HG02973 (cell line): Measurements from ENCODE around the gene PCDHB6.
"Not testable (repeated sequence)": the region's sequence is repeated elsewhere in the genome, so short reads cannot be mapped to it uniquely, and the experiment has no call there.

Source experiments
- ATAC-seq: cut with Tn5 transposase; IDR thresholded peaks from one replicate; pipeline ENCODE4 v1.9.1; 2021; ENCODE audit warnings: moderate library complexity; ENCODE audit not compliant: unreplicated experiment

The PCDHB6 gene

DNA sequence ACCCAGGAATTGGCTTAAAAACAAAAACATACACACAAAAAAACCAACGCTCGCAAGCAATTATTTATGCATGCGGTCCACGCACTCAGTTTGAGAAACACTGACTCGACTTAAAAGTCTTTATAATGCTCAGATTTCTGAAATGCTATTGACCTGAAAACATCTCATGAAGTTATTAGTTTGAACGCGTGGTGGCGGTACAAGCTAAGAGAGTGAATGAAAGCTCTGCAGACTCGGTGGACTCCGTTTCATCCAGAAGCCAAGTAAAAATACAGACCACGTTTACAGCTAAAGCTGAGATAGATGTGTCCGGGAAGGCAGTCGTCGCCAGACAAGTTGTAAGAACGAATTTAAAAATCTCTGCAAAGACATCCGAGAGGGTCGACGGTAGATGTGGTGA, at the start of gene PCDHB6:
PCDHB6 (plus strand) TSS at position 246 of the 400 bp plus-strand sequence. CDS start 201 bp downstream, outside the sequence.
- ATAC-seq, result no peak

DNA sequence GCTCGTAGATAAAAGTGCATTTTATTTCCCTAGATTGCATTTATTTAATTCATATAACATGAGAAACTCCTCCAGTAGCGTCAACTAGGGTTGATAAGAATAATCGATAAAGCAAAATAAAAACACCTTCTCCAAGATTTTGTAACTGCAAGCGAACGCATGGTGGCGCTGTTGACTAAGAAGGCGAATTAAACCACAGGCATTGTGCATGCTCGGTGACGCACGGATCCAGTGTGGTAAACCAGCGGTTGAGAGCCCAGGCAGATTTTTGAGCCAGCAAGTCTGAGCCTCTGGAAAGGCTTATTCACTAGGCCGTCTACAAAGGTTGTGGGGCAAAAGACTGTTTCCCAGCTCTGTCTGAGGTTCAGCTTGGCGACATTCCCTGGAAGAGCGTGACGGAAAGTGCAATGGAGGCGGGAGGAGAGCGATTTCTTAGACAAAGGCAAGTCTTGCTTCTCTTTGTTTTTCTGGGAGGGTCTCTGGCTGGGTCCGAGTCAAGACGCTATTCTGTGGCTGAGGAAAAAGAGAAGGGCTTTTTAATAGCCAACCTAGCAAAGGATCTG, 49.5 kb upstream of the PCDHB6 start, which contains the start of gene PCDHB3:
PCDHB3 (plus strand) TSS at position 231 of the 563 bp plus-strand sequence; CDS start at position 408, 177 bp downstream.
- no peak for ATAC-seq

GRCh38 chr5:141101059-141101458, 48.8 kb upstream of the PCDHB6 start:
- no peak for ATAC-seq

- not testable (repeated sequence) for ATAC-seq
Observed at GRCh38 chr5:141102070-141102469, 47.8 kb upstream of the PCDHB6 start.

- not testable (repeated sequence) for ATAC-seq
Observed at GRCh38 chr5:141102471-141102870, 47.4 kb upstream of the PCDHB6 start.

GRCh38 chr5:141105350-141105749, 44.5 kb upstream of the PCDHB6 start:
- ATAC-seq, result no peak

DNA sequence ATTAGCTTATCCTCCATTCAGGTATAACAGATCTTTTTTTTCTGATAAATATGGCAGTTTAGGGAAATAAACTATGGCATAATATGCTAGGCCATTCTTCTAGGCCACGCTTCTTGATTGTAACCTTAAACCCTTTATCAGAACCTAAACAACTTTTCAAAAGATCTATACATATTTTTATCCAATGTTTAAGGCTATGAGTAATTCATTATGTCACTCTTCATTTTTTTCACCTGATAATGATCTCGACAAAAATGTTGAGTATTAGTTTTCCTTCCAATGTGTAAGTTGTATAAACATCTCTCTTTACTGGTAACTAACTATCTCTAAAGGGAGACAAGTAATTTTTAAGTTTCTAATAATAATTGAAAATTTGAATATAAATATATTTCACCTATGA, 30.6 kb upstream of the PCDHB6 start:
- no peak for ATAC-seq

- ATAC-seq, result no peak
Observed at GRCh38 chr5:141121563-141121962, 28.3 kb upstream of the PCDHB6 start, which contains the start of gene PCDHB4. TSS of gene PCDHB4 (plus strand) at chr5:141121818. CDS start at chr5:141121999, 181 bp downstream.

DNA sequence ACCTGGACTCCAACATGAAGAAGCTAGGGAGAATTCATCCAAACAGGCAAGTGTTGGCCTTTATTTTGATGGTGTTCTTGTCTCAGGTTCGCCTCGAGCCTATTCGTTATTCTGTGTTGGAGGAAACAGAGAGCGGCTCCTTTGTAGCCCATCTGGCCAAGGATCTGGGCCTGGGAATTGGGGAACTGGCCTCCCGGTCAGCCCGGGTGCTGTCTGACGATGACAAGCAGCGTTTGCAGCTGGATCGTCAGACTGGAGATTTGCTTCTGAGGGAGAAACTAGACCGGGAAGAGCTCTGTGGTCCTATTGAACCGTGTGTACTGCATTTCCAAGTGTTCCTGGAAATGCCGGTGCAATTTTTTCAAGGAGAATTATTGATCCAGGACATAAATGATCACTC, 27.9 kb upstream of the PCDHB6 start:
- ATAC-seq, result no peak

DNA sequence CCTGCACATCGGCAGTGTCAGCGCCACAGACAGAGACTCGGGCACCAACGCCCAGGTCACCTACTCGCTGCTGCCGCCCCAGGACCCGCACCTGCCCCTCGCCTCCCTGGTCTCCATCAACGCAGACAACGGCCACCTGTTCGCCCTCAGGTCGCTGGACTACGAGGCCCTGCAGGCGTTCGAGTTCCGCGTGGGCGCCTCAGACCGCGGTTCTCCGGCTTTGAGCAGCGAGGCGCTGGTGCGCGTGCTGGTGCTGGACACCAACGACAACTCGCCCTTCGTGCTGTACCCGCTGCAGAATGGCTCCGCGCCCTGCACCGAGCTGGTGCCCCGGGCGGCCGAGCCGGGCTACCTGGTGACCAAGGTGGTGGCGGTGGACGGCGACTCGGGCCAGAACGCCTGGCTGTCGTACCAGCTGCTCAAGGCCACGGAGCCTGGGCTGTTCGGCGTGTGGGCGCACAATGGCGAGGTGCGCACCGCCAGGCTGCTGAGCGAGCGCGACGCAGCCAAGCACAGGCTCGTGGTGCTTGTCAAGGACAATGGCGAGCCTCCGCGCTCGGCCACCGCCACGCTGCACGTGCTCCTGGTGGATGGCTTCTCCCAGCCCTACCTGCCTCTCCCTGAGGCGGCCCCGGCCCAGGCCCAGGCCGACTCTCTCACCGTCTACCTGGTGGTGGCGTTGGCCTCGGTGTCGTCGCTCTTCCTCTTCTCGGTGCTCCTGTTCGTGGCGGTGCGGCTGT, 26.3 kb upstream of the PCDHB6 start:
- ATAC-seq, result not testable (repeated sequence)

DNA sequence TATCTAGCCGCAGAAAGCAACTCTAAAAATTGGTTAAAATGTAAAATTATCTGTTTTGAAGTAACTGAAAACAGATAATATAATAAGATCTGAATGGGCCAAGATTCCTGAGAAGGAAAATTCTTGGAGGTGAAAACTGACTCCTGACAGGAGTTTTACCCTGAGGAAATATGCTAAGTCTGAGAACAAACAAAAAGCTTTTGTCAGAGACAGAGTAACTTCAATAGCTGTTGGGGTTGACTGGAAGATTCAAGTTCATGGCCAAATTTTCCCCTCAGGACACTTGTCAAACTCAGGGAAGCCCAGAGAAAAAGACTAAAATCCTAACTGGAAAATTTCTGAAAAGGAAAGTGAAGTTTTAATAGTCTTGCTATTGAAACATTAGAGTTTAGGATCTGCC, 22.6 kb upstream of the PCDHB6 start:
- no peak for ATAC-seq

DNA sequence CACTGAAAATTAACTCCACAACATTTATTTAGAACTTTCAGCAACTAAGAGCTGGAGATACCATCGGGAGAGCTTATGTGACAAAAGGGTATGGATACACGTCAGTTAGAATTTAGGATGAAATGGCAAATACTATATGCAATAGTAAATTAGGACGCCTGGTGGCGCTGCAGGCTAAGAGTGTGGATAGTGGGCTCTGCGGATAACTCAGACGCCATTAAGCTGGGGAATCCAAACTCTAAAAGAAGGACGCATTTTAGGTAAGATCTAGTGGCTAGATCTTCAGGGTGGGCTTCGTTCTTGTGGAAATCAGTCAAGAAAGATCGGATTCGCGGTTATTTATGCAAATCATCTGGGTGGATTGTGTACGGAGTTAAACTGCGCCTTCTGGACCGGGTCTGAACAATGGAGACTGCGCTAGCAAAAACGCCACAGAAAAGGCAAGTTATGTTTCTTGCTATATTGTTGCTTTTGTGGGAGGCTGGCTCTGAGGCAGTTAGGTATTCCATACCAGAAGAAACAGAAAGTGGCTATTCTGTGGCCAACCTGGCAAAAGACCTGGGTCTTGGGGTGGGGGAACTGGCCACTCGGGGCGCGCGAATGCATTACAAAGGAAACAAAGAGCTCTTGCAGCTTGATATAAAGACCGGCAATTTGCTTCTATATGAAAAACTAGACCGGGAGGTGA, 14.7 kb upstream of the PCDHB6 start, which contains the start of gene PCDHB5:
PCDHB5 (plus strand) TSS at position 177 of the 688 bp plus-strand sequence; CDS start at position 406, 229 bp downstream.
- ATAC-seq, result no peak

- no peak for ATAC-seq
Observed at GRCh38 chr5:141135718-141136266, 14.1 kb upstream of the PCDHB6 start.

DNA sequence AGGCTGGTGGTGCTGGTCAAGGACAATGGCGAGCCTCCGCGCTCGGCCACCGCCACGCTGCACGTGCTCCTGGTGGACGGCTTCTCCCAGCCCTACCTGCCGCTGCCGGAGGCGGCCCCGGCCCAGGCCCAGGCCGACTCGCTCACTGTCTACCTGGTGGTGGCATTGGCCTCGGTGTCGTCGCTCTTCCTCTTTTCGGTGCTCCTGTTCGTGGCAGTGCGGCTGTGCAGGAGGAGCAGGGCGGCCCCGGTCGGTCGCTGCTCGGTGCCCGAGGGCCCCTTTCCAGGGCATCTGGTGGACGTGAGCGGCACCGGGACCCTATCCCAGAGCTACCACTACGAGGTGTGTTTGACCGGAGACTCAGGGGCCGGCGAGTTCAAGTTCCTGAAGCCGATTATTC, 12.5 kb upstream of the PCDHB6 start:
- ATAC-seq, result not testable (repeated sequence)

- ATAC-seq, result no peak
Observed at GRCh38 chr5:141150224-141150992, 551 bp downstream of the PCDHB6 start.

DNA sequence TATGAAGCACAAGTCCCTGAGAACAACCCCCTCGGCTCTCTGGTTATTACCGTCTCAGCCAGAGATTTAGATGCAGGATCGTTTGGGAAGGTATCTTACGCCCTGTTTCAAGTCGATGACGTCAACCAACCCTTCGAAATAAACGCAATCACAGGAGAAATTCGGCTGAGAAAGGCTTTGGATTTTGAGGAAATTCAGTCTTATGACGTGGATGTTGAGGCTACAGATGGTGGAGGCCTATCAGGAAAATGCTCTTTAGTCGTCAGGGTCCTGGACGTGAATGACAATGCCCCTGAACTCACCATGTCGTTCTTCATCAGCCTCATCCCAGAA, 1.1 kb downstream of the PCDHB6 start:
- no peak for ATAC-seq

DNA sequence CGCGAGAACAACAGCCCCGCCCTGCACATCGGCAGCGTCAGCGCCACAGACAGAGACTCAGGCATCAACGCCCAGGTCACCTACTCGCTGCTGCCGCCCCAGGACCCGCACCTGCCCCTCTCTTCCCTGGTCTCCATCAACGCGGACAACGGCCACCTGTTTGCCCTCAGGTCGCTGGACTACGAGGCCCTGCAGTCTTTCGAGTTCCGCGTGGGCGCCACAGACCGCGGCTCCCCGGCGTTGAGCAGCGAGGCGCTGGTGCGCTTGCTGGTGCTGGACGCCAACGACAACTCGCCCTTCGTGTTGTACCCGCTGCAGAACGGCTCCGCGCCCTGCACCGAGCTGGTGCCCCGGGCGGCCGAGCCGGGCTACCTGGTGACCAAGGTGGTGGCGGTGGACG, 1.8 kb downstream of the PCDHB6 start:
- ATAC-seq, result not testable (repeated sequence)

DNA sequence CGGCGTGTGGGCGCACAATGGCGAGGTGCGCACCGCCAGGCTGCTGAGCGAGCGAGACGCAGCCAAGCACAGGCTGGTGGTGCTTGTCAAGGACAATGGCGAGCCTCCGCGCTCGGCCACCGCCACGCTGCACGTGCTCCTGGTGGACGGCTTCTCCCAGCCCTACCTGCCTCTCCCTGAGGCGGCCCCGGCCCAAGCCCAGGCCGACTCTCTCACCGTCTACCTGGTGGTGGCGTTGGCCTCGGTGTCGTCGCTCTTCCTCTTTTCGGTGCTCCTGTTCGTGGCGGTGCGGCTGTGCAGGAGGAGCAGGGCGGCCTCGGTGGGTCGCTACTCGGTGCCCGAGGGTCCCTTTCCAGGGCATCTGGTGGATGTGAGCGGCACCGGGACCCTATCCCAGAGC, 2.2 kb downstream of the PCDHB6 start:
- not testable (repeated sequence) for ATAC-seq

- ATAC-seq, result no peak
Observed at GRCh38 chr5:141155540-141156374, 5.9 kb downstream of the PCDHB6 start.

DNA sequence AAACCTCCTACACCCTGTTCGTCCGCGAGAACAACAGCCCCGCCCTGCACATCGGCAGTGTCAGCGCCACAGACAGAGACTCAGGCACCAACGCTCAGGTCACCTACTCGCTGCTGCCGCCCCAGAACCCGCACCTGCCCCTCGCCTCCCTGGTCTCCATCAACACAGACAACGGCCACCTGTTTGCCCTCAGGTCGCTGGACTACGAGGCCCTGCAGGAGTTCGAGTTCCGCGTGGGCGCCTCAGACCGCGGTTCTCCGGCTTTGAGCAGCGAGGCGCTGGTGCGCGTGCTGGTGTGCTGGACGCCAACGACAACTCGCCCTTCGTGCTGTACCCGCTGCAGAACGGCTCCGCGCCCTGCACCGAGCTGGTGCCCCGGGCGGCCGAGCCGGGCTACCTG, 7.5 kb downstream of the PCDHB6 start:
- not testable (repeated sequence) for ATAC-seq
